Endothelial cell of umbilical vein (primary cell): ENCODE data around the gene MBNL2. TPM values are rescaled to one million over a fixed set of nuclear protein-coding genes. Genes with fewer than 3 reads are reported as not detected.

Source experiments
- BruUV-seq: library from RNA; stranded (reverse); fragments of 400-500 nt; replicated peaks from 2 replicates; lab custom pipeline; 2021; lab: Mats Ljungman, UMichigan
- CTCF ChIA-PET: fragments of 300-600, 350-600 bp; sonication (Branson Sonifier 250); formaldehyde crosslinking; loops from one replicate; lab custom pipeline; 2021; ENCODE audit warnings: antibody characterized with exemption, inconsistent platforms; lab: Charles Lee
- POLR2A ChIA-PET: fragments of 300-600, 350-600 bp; sonication (Branson Sonifier 250); formaldehyde crosslinking; loops from one replicate; lab custom pipeline; 2021; ENCODE audit warnings: antibody characterized with exemption, inconsistent platforms; lab: Charles Lee
- DNase-seq: peaks from one replicate; pipeline ENCODE4 v3.0.0-alpha.2; 2011; ENCODE audit warnings: low read depth, low spot score
- FAIRE-seq: peaks from 2 replicates; lab custom pipeline; 2011; peaks lifted over from hg19 to GRCh38; lab: Jason Lieb, UNC
- H2AFZ ChIP-seq: 2 replicates; pipeline ENCODE4 v1.6.0; 2012; ENCODE audit warnings: low read depth, low read length, control low read depth, inconsistent platforms
- H3K27ac ChIP-seq: 2 replicates; pipeline ENCODE4 v1.5.1; 2011; ENCODE audit warnings: low read depth, mild to moderate bottlenecking, control low read depth, low read length, moderate library complexity; ENCODE audit not compliant: insufficient read depth
- H3K27me3 ChIP-seq, 2 experiments: 2 replicates each; pipeline versions ENCODE4 v1.6.0 to v1.6.1; 2011; ENCODE audit warnings: low read length in 2 of 2, mixed read lengths in 1 of 2; ENCODE audit not compliant: control insufficient read depth in 2 of 2, insufficient read depth in 2 of 2
- H3K36me3 ChIP-seq, 2 experiments: 2 replicates in 1 of 2; 3 replicates in 1 of 2; pipeline ENCODE4 v1.5.1; 2011; ENCODE audit warnings: low read length in 2 of 2, mild to moderate bottlenecking in 1 of 2, moderate library complexity in 1 of 2; ENCODE audit not compliant: control insufficient read depth in 2 of 2, insufficient read depth in 2 of 2; ENCODE audit errors: extremely low read depth in 1 of 2
- H3K4me1 ChIP-seq: 3 replicates; pipeline ENCODE4 v1.5.1; 2011; ENCODE audit warnings: mild to moderate bottlenecking, low read length; ENCODE audit not compliant: control insufficient read depth, insufficient read depth; ENCODE audit errors: extremely low read depth
- H3K4me2 ChIP-seq: 2 replicates; pipeline ENCODE4 v1.6.1; 2011; ENCODE audit warnings: low read length, control low read depth, mixed read lengths; ENCODE audit not compliant: insufficient read depth
- H3K4me3 ChIP-seq, 3 experiments: fragments of 200-600 bp in 1 of 3; sonication (generic), shearing (Covaris generic) in 1 of 3; replicated peaks in 1 of 3; 2 replicates each; pipeline ENCODE4 v1.5.1; 2011 to 2016; ENCODE audit warnings: control low read depth in 3 of 3, low read length in 3 of 3, mild to moderate bottlenecking in 2 of 3, inconsistent platforms in 1 of 3, low read depth in 1 of 3, moderate library complexity in 1 of 3; ENCODE audit not compliant: insufficient read depth in 1 of 3
- H3K79me2 ChIP-seq: 2 replicates; pipeline ENCODE4 v1.6.0; 2012; ENCODE audit warnings: low read length, inconsistent platforms; ENCODE audit not compliant: control insufficient read depth, insufficient read depth
- H3K9ac ChIP-seq: replicated peaks from 2 replicates; pipeline ENCODE3; 2011; ENCODE audit warnings: low read length, control low read depth; ENCODE audit not compliant: insufficient read depth; ENCODE audit errors: extremely low read depth
- H3K9me1 ChIP-seq: replicated peaks from 3 replicates; pipeline ENCODE4 v1.6.0; 2011; ENCODE audit warnings: mild to moderate bottlenecking, low read length; ENCODE audit not compliant: control insufficient read depth, insufficient read depth; ENCODE audit errors: extremely low read depth
- H3K9me3 ChIP-seq: replicated peaks from 2 replicates; pipeline ENCODE4 v1.5.1; 2012; ENCODE audit warnings: low read length, inconsistent platforms; ENCODE audit not compliant: control insufficient read depth, insufficient read depth
- H4K20me1 ChIP-seq: replicated peaks from 2 replicates; pipeline ENCODE3; 2011; ENCODE audit warnings: mild to moderate bottlenecking, low read length; ENCODE audit not compliant: control insufficient read depth, insufficient read depth; ENCODE audit errors: extremely low read depth
- EZH2 ChIP-seq: IDR thresholded peaks from 2 replicates; pipeline ENCODE4 v1.6.1; 2012; ENCODE audit warnings: borderline replicate concordance, low read depth, mild to moderate bottlenecking, moderate library complexity, low read length, inconsistent platforms; ENCODE audit not compliant: severe bottlenecking
- FOS ChIP-seq: IDR thresholded peaks from 2 replicates; pipeline ENCODE4 v1.6.1; 2011; ENCODE audit warnings: mild to moderate bottlenecking, low read length, moderate library complexity, borderline replicate concordance; ENCODE audit not compliant: insufficient read depth
- GATA2 ChIP-seq: IDR thresholded peaks from 2 replicates; pipeline ENCODE4 v1.7.0; 2011; ENCODE audit warnings: low read depth, mild to moderate bottlenecking, moderate library complexity, mixed read lengths, low read length; ENCODE audit not compliant: insufficient read length, insufficient read depth
- JUN ChIP-seq: IDR thresholded peaks from 2 replicates; pipeline ENCODE4 v1.6.1; 2011; ENCODE audit warnings: borderline replicate concordance, low read depth; ENCODE audit not compliant: insufficient read length, insufficient read depth
- MYC ChIP-seq: IDR thresholded peaks from one replicate; pipeline ENCODE4 v1.6.1; 2011; ENCODE audit warnings: mild to moderate bottlenecking, low read depth, low read length
- POLR2A ChIP-seq: IDR thresholded peaks from 2 replicates; pipeline ENCODE4 v1.6.1; 2012; ENCODE audit warnings: low read depth, mild to moderate bottlenecking, control low read depth, low read length
- POLR2AphosphoS5 ChIP-seq: IDR thresholded peaks from 2 replicates; pipeline ENCODE4 v1.6.1; 2012; ENCODE audit warnings: low read depth, mild to moderate bottlenecking, control low read depth, low read length, moderate library complexity; ENCODE audit not compliant: insufficient read depth
- dilution Hi-C: fragments of 300-500 bp; cut with MboI; formaldehyde crosslinking; loops from one replicate; pipeline ENCODE4 v1.15.0; 2019; ENCODE audit warnings: low sequenced_read_pairs; ENCODE audit not compliant: extremely low pct_ligation_motif_present
- intact Hi-C: fragments of 100-400 bp; cut with micrococcal nuclease; formaldehyde crosslinking; loops from one replicate; pipeline ENCODE4 v1.10.0; 2022
- polyA plus RNA-seq, 4 experiments: library from polyadenylated mRNA; depleted of rRNA in 3 of 4; stranded (reverse) in 3 of 4; unstranded in 1 of 4; fragments of >200 nt; gene quantifications; 2 replicates each; pipeline versions ENCODE4 v1.2.1 to v1.2.3, GENCODE V29; 2011 to 2012; ENCODE audit warnings: missing spikeins in 1 of 4
- total RNA-seq: library from RNA; stranded (reverse); gene quantifications from 2 replicates; pipeline ENCODE4 v1.2.3, GENCODE V29; 2021
- TF ChIP-seq, protein P1 (sequence below), 2 donors: IDR thresholded peaks; 1 replicate in 1 of 2; 2 replicates in 1 of 2; pipeline ENCODE4 v1.5.1; 2011; ENCODE audit warnings: low read length in 2 of 2, mild to moderate bottlenecking in 2 of 2, moderate library complexity in 2 of 2, control low read depth in 1 of 2, inconsistent platforms in 1 of 2, low read depth in 1 of 2; ENCODE audit not compliant: insufficient read depth in 1 of 2; ENCODE audit errors: extremely low read depth in 1 of 2
- TF ChIP-seq, protein P2 (sequence below): IDR thresholded peaks from 2 replicates; pipeline ENCODE4 v1.6.1; 2011; ENCODE audit not compliant: insufficient read depth, insufficient read length

The MBNL2 gene
- total and polyA plus RNA-seq, 2 donors (not counting 3 experiments of a cell fraction or from before 2014, with no cell fraction given): 32.9 to 76.5 TPM

DNA sequence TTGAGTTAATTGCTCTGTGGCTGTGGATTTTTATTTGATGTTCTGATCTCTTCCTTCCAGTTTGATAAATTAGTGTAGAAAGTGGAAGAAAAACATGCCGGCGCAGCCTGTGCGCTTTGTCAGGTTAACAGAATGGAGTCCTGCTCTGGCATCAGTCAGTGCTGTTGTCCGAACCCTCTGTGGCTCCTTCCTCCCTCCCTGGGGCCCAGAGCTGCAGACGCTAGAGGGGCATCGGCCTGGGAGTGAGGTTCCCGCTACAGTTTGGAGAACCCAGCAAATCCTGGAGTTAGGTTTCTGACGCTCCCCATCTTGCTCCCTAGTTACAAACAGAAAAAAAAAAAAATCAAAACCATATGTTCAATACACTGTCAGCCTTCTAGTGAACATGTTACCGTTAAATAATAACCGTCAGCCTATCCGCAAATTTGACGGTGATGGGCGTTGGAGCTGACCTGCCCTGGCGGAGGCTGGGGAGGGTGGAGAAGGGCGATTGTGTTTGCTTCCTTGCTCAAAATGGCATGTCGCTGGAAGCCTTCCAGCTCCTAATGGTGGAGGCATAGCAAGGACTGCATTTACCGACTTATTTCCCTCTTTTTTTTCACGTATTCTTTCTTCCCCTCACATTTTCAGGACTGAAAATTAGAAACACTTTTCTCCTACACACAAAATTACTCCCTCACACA, 13.6 kb downstream of the MBNL2 start:
- Histone ChIP-seq H3K4me1 (peaks cover 70% of the 10 kb centered on the region), H3K27ac (peak overlapping the region; percentile 60), H2AFZ (no peak overlapping the region), H3K9ac (peak overlapping the region; percentile 54), H3K9me1 (no peaks in the 10 kb centered on the region), H3K36me3 (peaks cover 6 to 12% of the 10 kb centered on the region in 2 experiments), H3K4me3 (peak overlapping the region in 2 of 3 experiments; percentile 13 to 33), H4K20me1 (no peaks in the 10 kb centered on the region), H3K27me3 (no peaks in the 10 kb centered on the region), H3K4me2 (peak overlapping the region; percentile 74), H3K9me3 (no peaks in the 10 kb centered on the region), H3K79me2 (peaks cover 95% of the 10 kb centered on the region)
- DNase-seq (peak; percentile 64), FAIRE-seq (peak; percentile 56)
- intact Hi-C loops: loop anchor here (1.0 kb wide), 1 partner anchor 8 kb away; no protein-coding TSS in a partner anchor
- TF ChIP-seq POLR2AphosphoS5 (peak; percentile 17), POLR2A (no peak), EZH2 (no peak)
- BruUV-seq: TSS peak; percentile 45
- dilution Hi-C loops: no loop called here
- POLR2A ChIA-PET: interaction anchor here (1.0 kb wide), 1 partner anchor 126 kb away, joined by 3 read pairs; no protein-coding TSS in a partner anchor
- CTCF ChIA-PET: interaction anchor here (0.9 to 6.6 kb wide), 7 partner anchors 9 to 124 kb away, joined by 3 to 44 read pairs (median 3); partner anchors contain the start of gene MBNL2

DNA sequence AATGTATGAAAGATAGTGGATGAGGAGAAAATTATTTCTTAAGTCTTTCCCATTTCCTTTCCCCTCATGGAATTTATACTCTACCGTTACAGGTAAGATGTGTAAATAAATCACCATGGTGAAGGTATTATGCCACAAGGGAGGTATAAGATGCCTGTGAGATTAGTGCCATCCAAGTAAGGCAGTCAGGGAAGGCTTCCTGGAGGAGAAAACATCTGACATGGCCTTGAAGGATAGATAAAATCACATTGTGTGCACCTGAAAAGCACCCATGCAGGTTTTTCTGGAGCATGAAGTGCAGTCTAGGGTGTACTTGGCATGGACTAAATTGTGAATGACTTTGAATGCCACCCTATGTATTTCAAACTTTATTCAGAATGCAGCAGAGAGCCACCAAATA, 15.3 kb downstream of the MBNL2 start:
- Histone ChIP-seq H3K9ac (no peak overlapping the region), H3K9me3 (no peaks in the 10 kb centered on the region), H3K4me2 (no peak overlapping the region), H3K9me1 (no peaks in the 10 kb centered on the region), H3K4me3 (no peak overlapping the region), H3K79me2 (peaks cover 83% of the 10 kb centered on the region), H3K27me3 (no peaks in the 10 kb centered on the region), H3K36me3 (peaks cover 5 to 6% of the 10 kb centered on the region in 2 experiments), H3K4me1 (peaks cover 87% of the 10 kb centered on the region), H2AFZ (no peak overlapping the region), H3K27ac (no peak overlapping the region), H4K20me1 (no peaks in the 10 kb centered on the region)
- dilution Hi-C loops (no loop called here), intact Hi-C loops (no loop called here)
- BruUV-seq: no TSS peak
- no peak for FAIRE-seq
- ChIA-PET POLR2A (no interaction called here), CTCF (interaction anchor here (0.9 to 6.6 kb wide), 2 partner anchors 11 to 13 kb away, joined by 3 to 44 read pairs; partner anchors contain the start of gene MBNL2)
- no peak for DNase-seq
- TF ChIP-seq POLR2AphosphoS5: no peak
- no peak for TF ChIP-seq GATA2
- TF ChIP-seq POLR2A: no peak
- TF ChIP-seq JUN: no peak
- TF ChIP-seq, protein P1, sequence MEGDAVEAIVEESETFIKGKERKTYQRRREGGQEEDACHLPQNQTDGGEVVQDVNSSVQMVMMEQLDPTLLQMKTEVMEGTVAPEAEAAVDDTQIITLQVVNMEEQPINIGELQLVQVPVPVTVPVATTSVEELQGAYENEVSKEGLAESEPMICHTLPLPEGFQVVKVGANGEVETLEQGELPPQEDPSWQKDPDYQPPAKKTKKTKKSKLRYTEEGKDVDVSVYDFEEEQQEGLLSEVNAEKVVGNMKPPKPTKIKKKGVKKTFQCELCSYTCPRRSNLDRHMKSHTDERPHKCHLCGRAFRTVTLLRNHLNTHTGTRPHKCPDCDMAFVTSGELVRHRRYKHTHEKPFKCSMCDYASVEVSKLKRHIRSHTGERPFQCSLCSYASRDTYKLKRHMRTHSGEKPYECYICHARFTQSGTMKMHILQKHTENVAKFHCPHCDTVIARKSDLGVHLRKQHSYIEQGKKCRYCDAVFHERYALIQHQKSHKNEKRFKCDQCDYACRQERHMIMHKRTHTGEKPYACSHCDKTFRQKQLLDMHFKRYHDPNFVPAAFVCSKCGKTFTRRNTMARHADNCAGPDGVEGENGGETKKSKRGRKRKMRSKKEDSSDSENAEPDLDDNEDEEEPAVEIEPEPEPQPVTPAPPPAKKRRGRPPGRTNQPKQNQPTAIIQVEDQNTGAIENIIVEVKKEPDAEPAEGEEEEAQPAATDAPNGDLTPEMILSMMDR (IDR thresholded peaks at IDR 0.05; ENCODE audit: extremely low read depth in 1 of 2, insufficient read depth in 1 of 2, low read depth in 1 of 2, low read length in 2 of 2): no peak
- no peak for TF ChIP-seq EZH2
- TF ChIP-seq MYC: no peak
- TF ChIP-seq, protein P2, sequence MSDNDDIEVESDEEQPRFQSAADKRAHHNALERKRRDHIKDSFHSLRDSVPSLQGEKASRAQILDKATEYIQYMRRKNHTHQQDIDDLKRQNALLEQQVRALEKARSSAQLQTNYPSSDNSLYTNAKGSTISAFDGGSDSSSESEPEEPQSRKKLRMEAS: no peak
- TF ChIP-seq FOS: no peak
